Measurements from ENCODE around the gene ADAMTSL1. TPM values are rescaled to one million over a fixed set of nuclear protein-coding genes. Genes with fewer than 3 reads are reported as not detected.

The ADAMTSL1 gene
- total and polyA plus RNA-seq, 2 of the 13 experiments (the other 11 are each of a cell fraction or from before 2014, with no cell fraction given), result not detected

DNA sequence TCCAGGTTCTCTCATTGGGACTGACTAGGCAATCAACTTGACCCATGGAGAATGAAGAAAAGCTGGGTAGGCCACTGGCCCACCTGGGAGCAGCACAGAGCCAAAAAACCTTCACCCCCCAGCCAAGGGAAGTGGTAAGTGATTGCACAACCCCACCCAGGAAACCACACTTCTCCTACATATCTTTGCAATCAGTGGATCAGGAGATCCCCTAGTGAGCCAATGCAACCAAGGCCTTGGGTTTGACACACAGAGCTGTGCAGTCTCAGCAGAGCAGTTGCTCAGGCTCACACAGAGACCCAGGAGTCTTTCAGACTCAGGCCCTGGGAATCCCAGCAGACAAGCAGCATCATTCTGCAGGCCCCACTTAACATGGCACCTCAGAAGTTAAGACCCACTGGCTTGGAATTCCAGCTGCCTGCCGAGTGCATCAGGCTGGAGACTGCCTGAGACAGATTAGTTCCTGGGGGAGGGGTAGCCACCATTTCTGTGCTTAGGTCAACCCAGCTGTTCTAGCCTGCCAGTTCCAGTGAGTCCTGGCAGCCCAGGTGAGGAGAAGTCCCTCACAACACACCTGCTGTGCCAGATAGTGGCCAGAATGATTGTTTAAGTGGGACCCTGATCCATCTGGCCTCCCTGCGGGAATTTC lies 422.7 kb downstream of the ADAMTSL1 start:
- in situ Hi-C loops (cut with HindIII; ENCODE audit: extremely low pct_ligation_motif_present, low pct_unique_long_range_greater_than_20kb) (no loop called here), intact Hi-C loops (cut with micrococcal nuclease; ENCODE audit: unreplicated experiment) (no loop called here)
- no peak overlapping the region for H3K9ac ChIP-seq (ENCODE audit: insufficient read depth, low read depth, low read length)
- no TSS peak for BruUV-seq (replicated peaks)
- no CpG with 5 or more reads among the region's 2 CpGs for WGBS (ENCODE audit: low lambda C conversion rate)
- no peaks in the 10 kb centered on the region for H3K4me1 ChIP-seq (ENCODE audit: insufficient read depth, low read length)
- ATAC-seq (no peak), FAIRE-seq (no peak), DNase-seq (ENCODE audit: low spot score) (no peak)
- ChIA-PET POLR2A (no interaction called here), CTCF (ENCODE audit: low intra/inter-chr PET ratio, low total read pairs) (no interaction called here)
- TF ChIP-seq CEBPB (IDR thresholded peaks at IDR 0.05; ENCODE audit: borderline replicate concordance, low read depth, low read length), result peak; percentile 43; the same call in 1 of the 2 replicates
- no peak for TF ChIP-seq ZFY (CRISPR knock-in tag; IDR thresholded peaks at IDR 0.05)
- no peaks in the 10 kb centered on the region for H3K36me3 ChIP-seq (replicated peaks in 1 of 2; ENCODE audit: control insufficient read depth in 1 of 2, insufficient read depth in 2 of 2, low read length in 2 of 2)
- no peak overlapping the region for H3K4me2 ChIP-seq (ENCODE audit: low read depth, low read length)
- H3K9me3 ChIP-seq (ENCODE audit: low read length), result peaks cover 18% of the 10 kb centered on the region
- no peaks in the 10 kb centered on the region for H4K20me1 ChIP-seq (ENCODE audit: insufficient read depth, low read length)
- 0 out of 5 replicates have a peak, but pooled peaks cover 0 to 2% of the 10 kb centered on the region in 2 experiments for H3K27me3 ChIP-seq (ENCODE audit: control insufficient read depth in 1 of 2, insufficient read depth in 2 of 2, low read length in 2 of 2)
- H2AFZ ChIP-seq (ENCODE audit: low read length), result no peak overlapping the region
- no peak overlapping the region for H3K27ac ChIP-seq (ENCODE audit: extremely low read length, insufficient read depth, low read length)
- H3K4me3 ChIP-seq (replicated peaks in 1 of 3; ENCODE audit: insufficient read depth in 1 of 3, low read depth in 2 of 3, low read length in 3 of 3), result no peak overlapping the region
- no peaks in the 10 kb centered on the region for H3K79me2 ChIP-seq (ENCODE audit: insufficient read depth, low read length)

GRCh38 chr9:18903450-18903849 lies 429.5 kb downstream of the ADAMTSL1 start:
- H3K9ac ChIP-seq (ENCODE audit: insufficient read depth, low read depth, low read length), result no peak overlapping the region
- no peak overlapping the region for H3K27ac ChIP-seq (ENCODE audit: extremely low read length, insufficient read depth, low read length)
- H4K20me1 ChIP-seq (ENCODE audit: insufficient read depth, low read length), result no peaks in the 10 kb centered on the region
- H3K27me3 ChIP-seq (ENCODE audit: control insufficient read depth in 1 of 2, insufficient read depth in 2 of 2, low read length in 2 of 2), result peaks cover 0 to 16% of the 10 kb centered on the region in 2 experiments; a peak in 1 of 5 replicates
- FAIRE-seq (no peak), ATAC-seq (no peak), DNase-seq (ENCODE audit: low spot score) (no peak)
- H3K4me3 ChIP-seq (replicated peaks in 1 of 3; ENCODE audit: insufficient read depth in 1 of 3, low read depth in 2 of 3, low read length in 3 of 3), result no peak overlapping the region
- POLR2A ChIA-PET, result no interaction called here
- in situ Hi-C loops (cut with HindIII; ENCODE audit: extremely low pct_ligation_motif_present, low pct_unique_long_range_greater_than_20kb) (no loop called here), intact Hi-C loops (cut with micrococcal nuclease; ENCODE audit: unreplicated experiment) (no loop called here)
- CTCF ChIA-PET (ENCODE audit: low intra/inter-chr PET ratio, low total read pairs), result no interaction called here
- no TSS peak for BruUV-seq (replicated peaks)
- H3K4me2 ChIP-seq (ENCODE audit: low read depth, low read length), result no peak overlapping the region
- WGBS (ENCODE audit: low lambda C conversion rate), result 43% methylated on average over 2 of the region's 2 CpGs
- no peak for TF ChIP-seq KMT2B (CRISPR knock-in tag; IDR thresholded peaks at IDR 0.05)
- TF ChIP-seq PTBP1 (IDR thresholded peaks at IDR 0.05; ENCODE audit: low read depth, low read length, poor library complexity, severe bottlenecking), result no peak
- no peak for TF ChIP-seq TGIF2 (CRISPR knock-in tag; IDR thresholded peaks at IDR 0.05)
- TF ChIP-seq ZNF558 (CRISPR knock-in tag; IDR thresholded peaks at IDR 0.05; ENCODE audit: borderline replicate concordance), result no peak
- TF ChIP-seq ATF7 (IDR thresholded peaks at IDR 0.05), result no peak
- TF ChIP-seq ATF7 (CRISPR knock-in tag; IDR thresholded peaks at IDR 0.05), result no peak
- TF ChIP-seq KDM2A (CRISPR knock-in tag; IDR thresholded peaks at IDR 0.05; ENCODE audit: borderline replicate concordance, low read depth), result no peak
- no peak for TF ChIP-seq NFYC (CRISPR knock-in tag; IDR thresholded peaks at IDR 0.05)
- TF ChIP-seq BCL3 (CRISPR knock-in tag; IDR thresholded peaks at IDR 0.05), result no peak
- TF ChIP-seq NBN (conservative IDR thresholded peaks at IDR 0.05), result no peak
- H3K79me2 ChIP-seq (ENCODE audit: insufficient read depth, low read length), result no peaks in the 10 kb centered on the region
- no peaks in the 10 kb centered on the region for H3K4me1 ChIP-seq (ENCODE audit: insufficient read depth, low read length)
- H3K36me3 ChIP-seq (replicated peaks in 1 of 2; ENCODE audit: control insufficient read depth in 1 of 2, insufficient read depth in 2 of 2, low read length in 2 of 2), result no peaks in the 10 kb centered on the region
- no peak overlapping the region for H2AFZ ChIP-seq (ENCODE audit: low read length)
- H3K9me3 ChIP-seq (ENCODE audit: low read length), result no peaks in the 10 kb centered on the region

All from HepG2 (cell line).